HepG2 (cell line): ENCODE results near the gene WNT5A. TPM values are rescaled to one million over a fixed set of nuclear protein-coding genes. Genes with fewer than 3 reads are reported as not detected.
A peak's percentile ranks its signal among the peaks of the same experiment; 100 is the strongest.

Source experiments
- ATAC-seq: fragments of 200-7000 bp; cut with Tn5 transposase; 3 replicates; pipeline ENCODE4 v1.9.1; 2020; ENCODE audit warnings: mild to moderate bottlenecking, moderate library complexity
- BruUV-seq: library from RNA; stranded (reverse); fragments of 400-500 nt; replicated peaks from 2 replicates; lab custom pipeline; 2021; lab: Mats Ljungman, UMichigan
- CTCF ChIA-PET: fragments of 300-600 bp; formaldehyde crosslinking; extraction: SDS; loops from one replicate; lab custom pipeline; 2021; ENCODE audit warnings: low total read pairs, inconsistent platforms, low intra/inter-chr PET ratio; lab: Yijun Ruan, JAX
- POLR2A ChIA-PET: fragments of 350-600 bp; sonication (Branson Sonifier 250); formaldehyde crosslinking; loops from one replicate; lab custom pipeline; 2020; ENCODE audit warnings: antibody characterized with exemption, inconsistent platforms; lab: Yijun Ruan, JAX
- DNase-seq: peaks from one replicate; pipeline ENCODE4 v3.0.0-alpha.2; 2015; ENCODE audit warnings: low spot score
- FAIRE-seq: peaks from 3 replicates; lab custom pipeline; 2011; peaks lifted over from hg19 to GRCh38; lab: Jason Lieb, UNC
- H2AFZ ChIP-seq: one replicate; pipeline ENCODE4 v1.6.1; 2011; ENCODE audit warnings: low read length, inconsistent platforms
- H3K27ac ChIP-seq: fragments of 300-600 bp; 3 replicates; pipeline ENCODE4 v1.8.0; 2011; ENCODE audit warnings: mixed run types, mild to moderate bottlenecking, mixed read lengths, low read length, inconsistent platforms; ENCODE audit not compliant: insufficient read depth; ENCODE audit errors: extremely low read length
- H3K27me3 ChIP-seq, 2 experiments: fragments of 200-600 bp in 1 of 2; 2 replicates in 1 of 2; 3 replicates in 1 of 2; pipeline versions ENCODE4 v1.6.0 to v1.8.0; 2011; ENCODE audit warnings: low read length in 2 of 2, mild to moderate bottlenecking in 2 of 2, moderate library complexity in 2 of 2, inconsistent platforms in 1 of 2; ENCODE audit not compliant: insufficient read depth in 2 of 2, control insufficient read depth in 1 of 2
- H3K36me3 ChIP-seq, 2 experiments: fragments of 200-600 bp in 1 of 2; replicated peaks in 1 of 2; 2 replicates in 1 of 2; 3 replicates in 1 of 2; pipeline versions ENCODE4 v1.5.1 to v1.8.0; 2011; ENCODE audit warnings: low read length in 2 of 2, inconsistent platforms in 1 of 2; ENCODE audit not compliant: insufficient read depth in 2 of 2, control insufficient read depth in 1 of 2
- H3K4me1 ChIP-seq: 2 replicates; pipeline ENCODE4 v1.5.1; 2012; ENCODE audit warnings: low read length, inconsistent platforms; ENCODE audit not compliant: insufficient read depth
- H3K4me2 ChIP-seq: 2 replicates; pipeline ENCODE4 v1.6.0; 2011; ENCODE audit warnings: low read depth, low read length, inconsistent platforms
- H3K4me3 ChIP-seq, 3 experiments: fragments of 200-600 bp in 1 of 3; sonication (generic), shearing (Covaris generic) in 1 of 3; replicated peaks in 1 of 3; 2 replicates each; pipeline ENCODE4 v1.5.1; 2011 to 2016; ENCODE audit warnings: low read length in 3 of 3, inconsistent platforms in 2 of 3, low read depth in 2 of 3, mild to moderate bottlenecking in 2 of 3, control low read depth in 1 of 3, mixed read lengths in 1 of 3; ENCODE audit not compliant: insufficient read depth in 1 of 3
- H3K79me2 ChIP-seq: one replicate; pipeline ENCODE4 v1.6.1; 2011; ENCODE audit warnings: low read length, inconsistent platforms; ENCODE audit not compliant: insufficient read depth
- H3K9ac ChIP-seq: 2 replicates; pipeline ENCODE4 v1.6.0; 2011; ENCODE audit warnings: mild to moderate bottlenecking, low read depth, low read length, inconsistent platforms; ENCODE audit not compliant: insufficient read depth
- H3K9me3 ChIP-seq: 2 replicates; pipeline ENCODE4 v1.5.1; 2012; ENCODE audit warnings: mild to moderate bottlenecking, low read length
- H4K20me1 ChIP-seq: 2 replicates; pipeline ENCODE4 v1.6.0; 2011; ENCODE audit warnings: inconsistent platforms, mild to moderate bottlenecking, low read length, moderate library complexity; ENCODE audit not compliant: insufficient read depth
- CTCF ChIP-seq: sonication (generic); formaldehyde crosslinking; IDR thresholded peaks from 2 replicates; pipeline ENCODE4 v1.5.0; 2020; ENCODE audit warnings: mild to moderate bottlenecking, missing genetic modification reagents, moderate library complexity
- FOXM1 ChIP-seq: sonication (generic); formaldehyde crosslinking; IDR thresholded peaks from 2 replicates; pipeline ENCODE4 v1.5.0; 2020; ENCODE audit warnings: missing genetic modification reagents
- HNRNPL ChIP-seq: fragments of 200-400 bp; formaldehyde crosslinking; IDR thresholded peaks from 2 replicates; pipeline ENCODE4 v1.6.1; 2017; ENCODE audit warnings: mild to moderate bottlenecking, low read depth, low read length
- MIER2 ChIP-seq: IDR thresholded peaks from 2 replicates; pipeline ENCODE4 v1.6.1; 2016; ENCODE audit warnings: missing biosample characterization, missing genetic modification reagents
- SMC3 ChIP-seq: IDR thresholded peaks from 2 replicates; pipeline ENCODE4 v1.6.1; 2011; ENCODE audit warnings: low read length, improper control_type of control experiment
- STAG1 ChIP-seq: sonication (generic); formaldehyde crosslinking; IDR thresholded peaks from 2 replicates; pipeline ENCODE4 v1.4.0; 2020; ENCODE audit warnings: missing genetic modification reagents
- ZNF101 ChIP-seq: sonication (generic); formaldehyde crosslinking; IDR thresholded peaks from 2 replicates; pipeline ENCODE4 v1.4.0; 2020; ENCODE audit warnings: mild to moderate bottlenecking, low read depth, missing genetic modification reagents, borderline replicate concordance
- ZNF318 ChIP-seq: sonication (generic); formaldehyde crosslinking; IDR thresholded peaks from 2 replicates; pipeline ENCODE4 v1.4.0; 2020; ENCODE audit warnings: mild to moderate bottlenecking, missing genetic modification reagents
- ZNF441 ChIP-seq: sonication (generic); formaldehyde crosslinking; IDR thresholded peaks from 2 replicates; pipeline ENCODE4 v1.7.0; 2021; ENCODE audit warnings: missing genetic modification reagents, borderline replicate concordance
- ZNF629 ChIP-seq: sonication (generic); formaldehyde crosslinking; conservative IDR thresholded peaks from 2 replicates; pipeline ENCODE4 v1.5.0; 2020; ENCODE audit warnings: missing genetic modification reagents
- WGBS: methylation state at CpG from one replicate; pipeline ENCODE4 v1.1.6; 2017; ENCODE audit warnings: low lambda C conversion rate; 5-methylcytosine and 5-hydroxymethylcytosine counted together
- in situ Hi-C: cut with HindIII; loops from 2 replicates; pipeline ENCODE4 v1.10.0; 2017; ENCODE audit warnings: low pct_unique_long_range_greater_than_20kb; ENCODE audit not compliant: extremely low pct_ligation_motif_present
- intact Hi-C: fragments of 100-400 bp; cut with micrococcal nuclease; formaldehyde crosslinking; loops from one replicate; pipeline ENCODE4 v1.10.0; 2022; ENCODE audit not compliant: unreplicated experiment
- polyA plus RNA-seq, 8 experiments: library from polyadenylated mRNA; depleted of rRNA in 3 of 8; stranded (reverse) in 7 of 8; unstranded in 1 of 8; fragments of >200 nt; fragmentation: Illumina TruSeq in 4 of 8; extraction: Trizol in 4 of 8; gene quantifications; 2 replicates each; pipeline versions ENCODE4 v1.2.1 to v1.2.3, GENCODE V29; 2011 to 2016; ENCODE audit warnings: low read depth in 4 of 8, missing spikeins in 1 of 8, mixed read lengths in 1 of 8; ENCODE audit not compliant: insufficient read depth in 1 of 8
- total RNA-seq, 5 experiments: library from RNA; depleted of rRNA; stranded (reverse); fragments of >200 nt; fragmentation: Illumina TruSeq; extraction: Trizol; gene quantifications; 2 replicates each; pipeline ENCODE4 v1.2.3, GENCODE V29; 2016; ENCODE audit warnings: low read depth in 1 of 5

The WNT5A gene
- total and polyA plus RNA-seq, 2 of the 13 experiments (the other 11 are each of a cell fraction or from before 2014, with no cell fraction given) = not detected

GRCh38 chr3:55434789-55435188 lies 52.3 kb downstream of the WNT5A start:
- Histone ChIP-seq H3K4me2 (no peak overlapping the region), H3K4me3 (no peak overlapping the region), H4K20me1 (no peaks in the 10 kb centered on the region), H3K36me3 (no peaks in the 10 kb centered on the region), H3K79me2 (no peaks in the 10 kb centered on the region), H3K9me3 (no peaks in the 10 kb centered on the region), H3K27ac (no peak overlapping the region), H3K4me1 (no peaks in the 10 kb centered on the region), H3K27me3 (no peaks in the 10 kb centered on the region), H3K9ac (no peak overlapping the region), H2AFZ (no peak overlapping the region)
- DNase-seq (no peak), FAIRE-seq (no peak), ATAC-seq (no peak)
- no peak for TF ChIP-seq FOXM1 (CRISPR knock-in tag)
- peak; percentile 14; the same call in 1 of the 2 replicates for TF ChIP-seq SMC3
- peak; percentile 22; the same call in 1 of the 2 replicates for TF ChIP-seq STAG1 (CRISPR knock-in tag)
- TF ChIP-seq ZNF629 (CRISPR knock-in tag) = peak; percentile 91
- no peak for TF ChIP-seq HNRNPL
- no peak for TF ChIP-seq ZNF441 (CRISPR knock-in tag)
- peak; percentile 15; the same call in 1 of the 2 replicates for TF ChIP-seq CTCF (CRISPR knock-in tag)
- no peak for TF ChIP-seq ZNF101 (CRISPR knock-in tag)
- 87% methylated on average over 1 of the region's 1 CpG for WGBS
- ChIA-PET CTCF (no interaction called here), POLR2A (no interaction called here)
- BruUV-seq = no TSS peak
- intact Hi-C loops (no loop called here), in situ Hi-C loops (no loop called here)

GRCh38 chr3:55431041-55431440 lies 56.1 kb downstream of the WNT5A start:
- no peaks in the 10 kb centered on the region for H3K79me2 ChIP-seq
- H4K20me1 ChIP-seq = no peaks in the 10 kb centered on the region
- H3K27me3 ChIP-seq = no peaks in the 10 kb centered on the region
- H3K9me3 ChIP-seq = no peaks in the 10 kb centered on the region
- ChIA-PET POLR2A (no interaction called here), CTCF (no interaction called here)
- no peak overlapping the region for H3K4me3 ChIP-seq
- H3K4me1 ChIP-seq = no peaks in the 10 kb centered on the region
- no TSS peak for BruUV-seq
- H3K27ac ChIP-seq = no peak overlapping the region
- H2AFZ ChIP-seq = no peak overlapping the region
- intact Hi-C loops (no loop called here), in situ Hi-C loops (no loop called here)
- WGBS = 78% methylated on average over 3 of the region's 6 CpGs
- H3K36me3 ChIP-seq = no peaks in the 10 kb centered on the region
- DNase-seq = no peak
- H3K4me2 ChIP-seq = no peak overlapping the region
- no peak overlapping the region for H3K9ac ChIP-seq
- FAIRE-seq = no peak
- ATAC-seq = no peak
- TF ChIP-seq MIER2 (CRISPR knock-in tag) = no peak
- TF ChIP-seq ZNF318 (CRISPR knock-in tag) = no peak
